K562 (cell line): ENCODE measurements around the gene PLOD1.

Experiments used
- ATF7 ChIP-seq: fragments of 450-650 bp; IDR thresholded peaks from 2 replicates; pipeline ENCODE4 v1.7.1; 2014; ENCODE audit warnings: mild to moderate bottlenecking, moderate library complexity
- CHD2 ChIP-seq: IDR thresholded peaks from 2 replicates; pipeline ENCODE4 v1.6.1; 2011; ENCODE audit warnings: low read depth, low read length
- CTCF ChIP-seq, 3 experiments: IDR thresholded peaks in 2 of 3; conservative IDR thresholded peaks in 1 of 3; 2 replicates each; pipeline ENCODE4 v1.5.1; 2011 to 2012; ENCODE audit warnings: low read length in 3 of 3, mild to moderate bottlenecking in 3 of 3, control low read depth in 2 of 3, improper control_type of control experiment in 1 of 3, inconsistent platforms in 1 of 3, low read depth in 1 of 3, mixed read lengths in 1 of 3, moderate library complexity in 1 of 3; ENCODE audit not compliant: insufficient read depth in 2 of 3
- GTF3C2 ChIP-seq: IDR thresholded peaks from 3 replicates; pipeline ENCODE4 v1.6.1; 2011; ENCODE audit warnings: borderline replicate concordance, mild to moderate bottlenecking, moderate library complexity; ENCODE audit not compliant: insufficient read length; ENCODE audit errors: extremely low read depth
- MXI1 ChIP-seq: IDR thresholded peaks from 2 replicates; pipeline ENCODE4 v1.6.1; 2011; ENCODE audit warnings: low read depth, mild to moderate bottlenecking, improper control_type of control experiment, low read length
- RB1 ChIP-seq: fragments of 450-650 bp; IDR thresholded peaks from 2 replicates; pipeline ENCODE4 v1.6.1; 2017; ENCODE audit warnings: low read depth, mild to moderate bottlenecking
- SMAD1 ChIP-seq: fragments of 150-350 bp; IDR thresholded peaks from 2 replicates; pipeline ENCODE4 v1.6.1; 2014; ENCODE audit warnings: low read length, low read depth; ENCODE audit not compliant: partially characterized antibody
- THRB ChIP-seq: fragments of 450-650 bp; formaldehyde crosslinking; conservative IDR thresholded peaks from 2 replicates; pipeline ENCODE4 v1.4.0; 2022; ENCODE audit warnings: mild to moderate bottlenecking, missing genetic modification characterization
- ZFP1 ChIP-seq: fragments of 450-650 bp; formaldehyde crosslinking; IDR thresholded peaks from 2 replicates; pipeline ENCODE4 v1.4.0; 2020; ENCODE audit warnings: mild to moderate bottlenecking, mixed read lengths
- ZKSCAN1 ChIP-seq: fragments of 150-350 bp; IDR thresholded peaks from 2 replicates; pipeline ENCODE4 v1.6.1; 2016; ENCODE audit warnings: low read depth, low read length
- ZNF277 ChIP-seq: fragments of 250-450 bp; sonication (Bioruptor Pico); IDR thresholded peaks from 2 replicates; pipeline ENCODE4 v1.8.0; 2022; ENCODE audit warnings: inconsistent platforms, mild to moderate bottlenecking, moderate library complexity, borderline replicate concordance

GRCh38 chr1:11918799-11919519, 15.6 kb upstream of the PLOD1 start:
- TF ChIP-seq SMAD1, result no peak
- TF ChIP-seq MXI1, result no peak
- TF ChIP-seq THRB (CRISPR knock-in tag), result no peak
- no peak for TF ChIP-seq ATF7
- TF ChIP-seq ZFP1 (CRISPR knock-in tag), result no peak
- no peak for TF ChIP-seq RB1
- no peak for TF ChIP-seq CTCF (IDR thresholded peaks at IDR 0.05 in 2 of 3, conservative IDR thresholded peaks at IDR 0.05 in 1 of 3; ENCODE audit: insufficient read depth in 2 of 3, low read depth in 1 of 3, low read length in 3 of 3)
- TF ChIP-seq ZKSCAN1, result no peak
- TF ChIP-seq ZNF277 (CRISPR knock-in tag), result no peak
- TF ChIP-seq GTF3C2, result no peak
- TF ChIP-seq CHD2, result no peak
